ENCODE results near the gene WIPF3.

Gene WIPF3

DNA sequence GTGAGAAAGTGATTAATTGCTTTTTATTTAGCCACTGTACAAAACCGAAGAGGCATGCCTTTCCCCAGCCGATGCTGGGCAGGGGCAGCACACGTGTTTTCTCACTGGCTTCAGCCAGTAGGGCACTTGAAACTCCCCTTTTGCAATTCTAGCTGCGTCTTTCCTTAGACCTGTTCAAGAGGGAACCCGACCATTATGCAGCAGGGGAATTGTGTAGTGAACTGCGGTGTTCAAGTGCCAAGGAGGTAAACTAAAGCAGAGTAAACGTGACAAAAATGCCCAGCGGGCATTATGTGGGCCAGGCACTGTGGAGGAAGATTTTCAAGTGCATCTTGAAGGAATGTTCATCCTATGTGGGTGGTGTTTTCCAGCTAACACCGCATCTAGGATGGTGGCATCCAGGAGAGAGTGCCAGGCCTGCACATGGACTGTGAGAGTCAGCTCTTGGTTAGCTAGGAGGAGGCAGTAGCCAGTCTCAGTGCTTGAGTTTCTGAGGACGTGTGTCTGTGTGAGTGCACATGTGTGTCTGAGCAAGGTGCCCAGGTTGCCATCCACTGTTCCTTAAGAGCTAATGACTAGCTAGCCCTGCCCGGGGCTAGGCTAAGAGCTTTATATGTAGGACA, 3.3 kb downstream of the WIPF3 start:
- H3K4me1 ChIP-seq (ENCODE audit: control insufficient read depth in 2 of 2, insufficient read depth in 2 of 2, low read length in 2 of 2): peaks cover 9 to 12% of the 10 kb centered on the region in 2 donors
- H3K36me3 ChIP-seq (ENCODE audit: control insufficient read depth in 2 of 2, insufficient read depth in 2 of 2, low read length in 2 of 2): no peaks in the 10 kb centered on the region
- no peaks in the 10 kb centered on the region for H3K9me3 ChIP-seq (ENCODE audit: control insufficient read depth in 2 of 2, low read length in 2 of 2)
- H3K9ac ChIP-seq (ENCODE audit: low read depth in 1 of 2, low read length in 2 of 2): no peak overlapping the region
- H3K27ac ChIP-seq (ENCODE audit: low read depth in 2 of 2, low read length in 2 of 2): no peak overlapping the region
- no peak overlapping the region for H3K4me3 ChIP-seq (ENCODE audit: low read length in 2 of 2)
- H3K27me3 ChIP-seq (ENCODE audit: control insufficient read depth in 2 of 2, insufficient read depth in 2 of 2, low read length in 2 of 2): peaks cover 16 to 30% of the 10 kb centered on the region in 2 donors

DNA sequence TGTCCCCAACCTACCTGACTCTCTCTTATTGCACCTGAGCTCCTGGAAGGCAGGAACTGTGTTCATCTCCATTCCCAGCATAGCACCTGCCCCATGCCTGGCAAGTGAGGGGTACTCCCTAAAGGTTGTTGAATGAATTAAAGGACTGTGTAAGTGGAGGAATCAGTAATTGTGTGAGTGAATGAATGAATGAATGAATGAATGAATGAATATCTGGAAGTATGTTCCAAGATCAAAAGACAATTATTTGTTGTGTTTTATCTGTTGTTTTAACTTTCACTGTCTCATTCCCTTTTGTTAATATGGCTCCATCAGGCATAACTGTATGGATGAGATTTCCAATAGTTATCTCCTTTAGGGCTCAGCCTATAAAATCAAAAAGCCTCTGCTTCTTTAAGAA, 4.0 kb downstream of the WIPF3 start:
- H3K27ac ChIP-seq (ENCODE audit: low read depth in 2 of 2, low read length in 2 of 2): no peak overlapping the region
- no peaks in the 10 kb centered on the region for H3K36me3 ChIP-seq (ENCODE audit: control insufficient read depth in 2 of 2, insufficient read depth in 2 of 2, low read length in 2 of 2)

GRCh38 chr7:29810813-29811482, 4.6 kb downstream of the WIPF3 start:
- H3K27ac ChIP-seq (ENCODE audit: low read depth in 2 of 2, low read length in 2 of 2): no peak overlapping the region
- H3K9ac ChIP-seq (ENCODE audit: low read depth in 1 of 2, low read length in 2 of 2): no peak overlapping the region
- no peaks in the 10 kb centered on the region for H3K36me3 ChIP-seq (ENCODE audit: control insufficient read depth in 2 of 2, insufficient read depth in 2 of 2, low read length in 2 of 2)
- peaks cover 9 to 12% of the 10 kb centered on the region in 2 donors for H3K4me1 ChIP-seq (ENCODE audit: control insufficient read depth in 2 of 2, insufficient read depth in 2 of 2, low read length in 2 of 2)
- H3K27me3 ChIP-seq (ENCODE audit: control insufficient read depth in 2 of 2, insufficient read depth in 2 of 2, low read length in 2 of 2): peaks cover 13 to 24% of the 10 kb centered on the region in 2 donors
- H3K9me3 ChIP-seq (ENCODE audit: control insufficient read depth in 2 of 2, low read length in 2 of 2): no peaks in the 10 kb centered on the region
- H3K4me3 ChIP-seq (ENCODE audit: low read length in 2 of 2): no peak overlapping the region

More for the DNA sequence above, 4.0 kb downstream of the WIPF3 start:
- H3K4me1 ChIP-seq (ENCODE audit: control insufficient read depth in 2 of 2, insufficient read depth in 2 of 2, low read length in 2 of 2): peaks cover 9 to 12% of the 10 kb centered on the region in 2 donors
- H3K9ac ChIP-seq (ENCODE audit: low read depth in 1 of 2, low read length in 2 of 2): no peak overlapping the region
- H3K27me3 ChIP-seq (ENCODE audit: control insufficient read depth in 2 of 2, insufficient read depth in 2 of 2, low read length in 2 of 2): peaks cover 14 to 24% of the 10 kb centered on the region in 2 donors
- H3K4me3 ChIP-seq (ENCODE audit: low read length in 2 of 2): no peak overlapping the region
- no peaks in the 10 kb centered on the region for H3K9me3 ChIP-seq (ENCODE audit: control insufficient read depth in 2 of 2, low read length in 2 of 2)

DNA sequence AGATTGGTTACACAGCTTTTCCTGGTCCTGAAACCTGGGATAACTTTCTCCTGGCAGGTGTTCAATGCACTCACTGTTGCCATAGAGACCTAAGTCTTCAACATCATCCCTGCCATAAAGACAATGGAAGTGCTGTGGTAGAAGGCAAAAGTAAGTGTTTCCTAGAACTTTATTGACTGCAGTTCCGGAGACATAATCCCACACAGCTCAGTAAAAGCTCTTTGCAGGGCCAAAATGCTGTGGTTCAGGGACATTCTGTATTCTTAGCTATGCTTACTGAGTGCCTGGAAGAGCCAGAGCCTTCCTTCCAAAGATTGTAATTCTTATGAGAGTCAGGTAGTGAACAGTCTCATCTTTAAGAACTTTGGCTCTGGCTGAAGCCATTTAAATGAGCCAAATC, 5.3 kb downstream of the WIPF3 start:
- Histone ChIP-seq H3K4me1 (ENCODE audit: control insufficient read depth in 2 of 2, insufficient read depth in 2 of 2, low read length in 2 of 2) (peaks cover 7 to 12% of the 10 kb centered on the region in 2 donors), H3K4me3 (ENCODE audit: low read length in 2 of 2) (no peak overlapping the region), H3K27ac (ENCODE audit: low read depth in 2 of 2, low read length in 2 of 2) (no peak overlapping the region), H3K27me3 (ENCODE audit: control insufficient read depth in 2 of 2, insufficient read depth in 2 of 2, low read length in 2 of 2) (peaks cover 13 to 24% of the 10 kb centered on the region in 2 donors), H3K36me3 (ENCODE audit: control insufficient read depth in 2 of 2, insufficient read depth in 2 of 2, low read length in 2 of 2) (no peaks in the 10 kb centered on the region), H3K9me3 (ENCODE audit: control insufficient read depth in 2 of 2, low read length in 2 of 2) (no peaks in the 10 kb centered on the region), H3K9ac (ENCODE audit: low read depth in 1 of 2, low read length in 2 of 2) (no peak overlapping the region)

DNA sequence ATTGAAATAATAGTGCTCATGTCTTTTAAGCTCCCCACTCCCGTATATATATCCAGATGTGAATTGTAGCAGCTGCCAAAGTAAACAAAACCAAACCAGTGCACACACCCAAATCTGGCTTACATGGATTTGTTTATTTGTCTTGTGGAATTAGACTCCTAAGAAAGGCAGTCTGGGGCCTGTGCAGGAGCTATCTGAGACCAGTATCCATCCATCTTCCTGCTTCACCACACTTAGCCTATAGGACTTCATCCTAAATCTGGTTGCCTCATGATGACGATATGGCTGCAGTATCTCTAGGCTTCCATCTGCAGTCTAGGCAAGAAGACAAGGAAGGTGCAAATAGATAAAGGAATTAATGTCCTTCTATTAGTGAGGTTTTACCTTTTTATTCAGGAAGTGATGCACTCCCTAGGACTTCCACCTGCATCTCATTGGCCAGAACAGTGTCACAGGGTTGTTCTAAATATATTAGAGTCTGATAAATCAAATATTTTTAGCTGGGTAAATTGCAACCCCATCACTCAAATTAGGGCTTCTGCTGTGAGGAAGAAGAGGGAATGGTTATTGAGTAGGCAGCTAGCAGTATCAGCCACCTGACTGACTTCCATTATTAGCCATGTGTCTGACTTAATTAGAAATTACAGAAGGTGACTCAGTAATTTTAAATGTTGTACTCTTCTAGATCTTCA, 6.0 kb downstream of the WIPF3 start:
- Histone ChIP-seq H3K9me3 (ENCODE audit: control insufficient read depth in 2 of 2, low read length in 2 of 2) (no peaks in the 10 kb centered on the region), H3K9ac (ENCODE audit: low read depth in 1 of 2, low read length in 2 of 2) (no peak overlapping the region), H3K27me3 (ENCODE audit: control insufficient read depth in 2 of 2, insufficient read depth in 2 of 2, low read length in 2 of 2) (peaks cover 13 to 19% of the 10 kb centered on the region in 2 donors), H3K27ac (ENCODE audit: low read depth in 2 of 2, low read length in 2 of 2) (no peak overlapping the region), H3K36me3 (ENCODE audit: control insufficient read depth in 2 of 2, insufficient read depth in 2 of 2, low read length in 2 of 2) (no peaks in the 10 kb centered on the region), H3K4me3 (ENCODE audit: low read length in 2 of 2) (no peak overlapping the region), H3K4me1 (ENCODE audit: control insufficient read depth in 2 of 2, insufficient read depth in 2 of 2, low read length in 2 of 2) (peaks cover under 1 to 6% of the 10 kb centered on the region in 2 donors)

DNA sequence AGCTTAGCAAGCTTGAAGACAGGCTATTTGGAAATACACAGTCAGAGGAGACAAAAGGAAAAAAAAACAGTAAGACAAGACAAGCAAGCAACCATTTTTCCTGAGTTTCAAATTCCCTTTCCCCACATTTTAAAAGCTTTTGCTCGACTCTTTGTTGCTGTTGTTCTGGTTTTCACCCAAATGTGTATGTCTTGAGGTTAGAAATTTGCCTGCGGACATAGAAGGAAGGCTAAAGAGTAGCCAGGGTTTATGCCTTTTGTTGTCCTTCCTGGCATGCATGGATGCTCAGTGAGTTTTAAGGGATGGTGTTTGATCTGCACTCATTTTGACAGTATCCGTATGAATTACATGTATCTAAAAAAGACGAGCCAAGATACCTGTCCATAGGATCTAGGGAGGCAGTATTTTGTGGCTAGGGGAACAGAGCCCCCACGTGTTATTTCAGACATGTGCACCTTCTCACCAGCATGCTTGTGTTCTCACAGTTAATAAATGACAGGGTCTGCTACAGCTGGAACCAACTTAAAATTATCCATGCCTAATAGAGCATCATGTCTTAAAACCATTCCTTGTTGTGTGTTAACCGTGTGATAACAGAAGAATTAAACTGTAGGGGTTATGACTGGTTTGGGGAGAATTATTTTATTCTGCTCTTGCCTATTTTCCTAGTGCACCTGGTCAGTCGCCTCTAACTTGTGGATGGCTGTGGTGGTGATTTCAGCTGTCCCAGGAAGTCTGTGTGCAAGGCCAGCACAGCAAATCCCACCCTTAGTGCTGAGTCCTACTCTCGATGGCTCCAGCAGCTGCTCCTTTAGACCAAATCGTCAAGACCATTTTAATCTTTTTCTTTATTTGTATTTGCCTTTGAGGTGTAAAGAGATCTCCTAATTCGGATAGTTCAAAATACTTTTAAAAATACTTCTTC, 9.1 kb downstream of the WIPF3 start:
- no peaks in the 10 kb centered on the region for H3K9me3 ChIP-seq (ENCODE audit: control insufficient read depth in 2 of 2, low read length in 2 of 2)

DNA sequence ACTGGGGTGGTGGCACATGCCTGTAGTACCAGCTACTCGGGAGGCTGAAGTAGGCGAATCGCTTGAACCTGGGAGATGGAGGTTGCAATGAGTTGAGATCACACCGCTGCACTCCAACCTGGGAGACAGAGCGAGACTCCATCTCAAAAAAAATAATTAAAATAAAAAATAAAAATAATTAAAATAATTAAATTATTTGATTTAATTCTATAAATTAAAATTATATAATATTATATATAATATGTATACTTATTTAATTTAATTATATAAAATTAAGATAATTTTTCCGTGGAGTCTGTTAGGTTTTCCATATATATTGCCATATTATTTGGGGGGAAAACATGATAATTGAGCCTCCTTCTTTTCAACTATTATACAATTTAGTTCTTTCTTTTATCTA, 12.0 kb downstream of the WIPF3 start:
- Histone ChIP-seq H3K4me1 (ENCODE audit: control insufficient read depth in 2 of 2, insufficient read depth in 2 of 2, low read length in 2 of 2) (no peaks in the 10 kb centered on the region), H3K9ac (ENCODE audit: low read depth in 1 of 2, low read length in 2 of 2) (no peak overlapping the region), H3K4me3 (ENCODE audit: low read length in 2 of 2) (no peak overlapping the region), H3K36me3 (ENCODE audit: control insufficient read depth in 2 of 2, insufficient read depth in 2 of 2, low read length in 2 of 2) (no peaks in the 10 kb centered on the region), H3K27me3 (ENCODE audit: control insufficient read depth in 2 of 2, insufficient read depth in 2 of 2, low read length in 2 of 2) (peaks cover 3 to 4% of the 10 kb centered on the region in 2 donors), H3K9me3 (ENCODE audit: control insufficient read depth in 2 of 2, low read length in 2 of 2) (no peaks in the 10 kb centered on the region), H3K27ac (ENCODE audit: low read depth in 2 of 2, low read length in 2 of 2) (no peak overlapping the region)

More for the DNA sequence above, 9.1 kb downstream of the WIPF3 start:
- Histone ChIP-seq H3K4me1 (ENCODE audit: control insufficient read depth in 2 of 2, insufficient read depth in 2 of 2, low read length in 2 of 2) (peaks cover 0 to 2% of the 10 kb centered on the region in 2 donors), H3K36me3 (ENCODE audit: control insufficient read depth in 2 of 2, insufficient read depth in 2 of 2, low read length in 2 of 2) (no peaks in the 10 kb centered on the region), H3K4me3 (ENCODE audit: low read length in 2 of 2) (no peak overlapping the region), H3K9ac (ENCODE audit: low read depth in 1 of 2, low read length in 2 of 2) (no peak overlapping the region), H3K27ac (ENCODE audit: low read depth in 2 of 2, low read length in 2 of 2) (no peak overlapping the region), H3K27me3 (ENCODE audit: control insufficient read depth in 2 of 2, insufficient read depth in 2 of 2, low read length in 2 of 2) (peaks cover 3% of the 10 kb centered on the region in 2 donors)

- H3K36me3 ChIP-seq (ENCODE audit: control insufficient read depth in 2 of 2, insufficient read depth in 2 of 2, low read length in 2 of 2): no peaks in the 10 kb centered on the region
- no peak overlapping the region for H3K4me3 ChIP-seq (ENCODE audit: low read length in 2 of 2)
- H3K27me3 ChIP-seq (ENCODE audit: control insufficient read depth in 2 of 2, insufficient read depth in 2 of 2, low read length in 2 of 2): peaks cover 0 to 4% of the 10 kb centered on the region in 2 donors
- H3K9ac ChIP-seq (ENCODE audit: low read depth in 1 of 2, low read length in 2 of 2): no peak overlapping the region
- H3K9me3 ChIP-seq (ENCODE audit: control insufficient read depth in 2 of 2, low read length in 2 of 2): no peaks in the 10 kb centered on the region
- H3K27ac ChIP-seq (ENCODE audit: low read depth in 2 of 2, low read length in 2 of 2): no peak overlapping the region
- no peaks in the 10 kb centered on the region for H3K4me1 ChIP-seq (ENCODE audit: control insufficient read depth in 2 of 2, insufficient read depth in 2 of 2, low read length in 2 of 2)
These were observed 19.6 kb downstream of the WIPF3 start for GRCh38 chr7:29825775-29826529.

- H3K9ac ChIP-seq (ENCODE audit: low read depth in 1 of 2, low read length in 2 of 2): no peak overlapping the region
- H3K4me1 ChIP-seq (ENCODE audit: control insufficient read depth in 2 of 2, insufficient read depth in 2 of 2, low read length in 2 of 2): no peaks in the 10 kb centered on the region
- no peaks in the 10 kb centered on the region for H3K9me3 ChIP-seq (ENCODE audit: control insufficient read depth in 2 of 2, low read length in 2 of 2)
- no peak overlapping the region for H3K4me3 ChIP-seq (ENCODE audit: low read length in 2 of 2)
- H3K27ac ChIP-seq (ENCODE audit: low read depth in 2 of 2, low read length in 2 of 2): no peak overlapping the region
- H3K36me3 ChIP-seq (ENCODE audit: control insufficient read depth in 2 of 2, insufficient read depth in 2 of 2, low read length in 2 of 2): no peaks in the 10 kb centered on the region
- H3K27me3 ChIP-seq (ENCODE audit: control insufficient read depth in 2 of 2, insufficient read depth in 2 of 2, low read length in 2 of 2): peaks cover 0 to 4% of the 10 kb centered on the region in 2 donors
These were observed 20.2 kb downstream of the WIPF3 start for GRCh38 chr7:29826530-29826822.

Measured in mucosa of rectum (tissue), 2 donors.